Stomach (tissue), 9 donors: ENCODE measurements around the gene GAK. TPM values are rescaled to one million over a fixed set of nuclear protein-coding genes. Genes with fewer than 3 reads are reported as not detected.

Experiments used
- DNase-seq, 2 donors: peaks; one replicate each; pipeline versions ENCODE4 v3.0.0 to v3.0.0-alpha.2; 2013 to 2019
- H3K27ac ChIP-seq, 5 donors: fragments of 200-600 bp in 4 of 5; sonication (generic) in 4 of 5; one replicate each; pipeline ENCODE4 v1.5.1; 2013 to 2019; ENCODE audit warnings: mild to moderate bottlenecking in 1 of 5, moderate library complexity in 1 of 5
- H3K27me3 ChIP-seq, 3 donors: fragments of 200-600 bp; sonication (generic); one replicate each; pipeline ENCODE4 v1.5.1; 2017 to 2019; ENCODE audit warnings: mixed run types in 1 of 3
- H3K36me3 ChIP-seq, 4 donors: fragments of 200-600 bp; sonication (generic); 1 replicate in 3 of 4; 2 replicates in 1 of 4; pipeline ENCODE4 v1.5.1; 2016 to 2019
- H3K4me1 ChIP-seq, 4 donors: fragments of 200-600 bp; sonication (generic); one replicate each; pipeline ENCODE4 v1.5.1; 2016 to 2019
- H3K4me3 ChIP-seq, 4 donors: fragments of 200-600 bp; sonication (generic) in 3 of 4; one replicate each; pipeline ENCODE4 v1.5.1; 2016 to 2019; ENCODE audit warnings: mild to moderate bottlenecking in 1 of 4
- H3K9me3 ChIP-seq, 4 donors: fragments of 200-600 bp; sonication (generic); one replicate each; pipeline ENCODE4 v1.5.1; 2016 to 2019
- EP300 ChIP-seq: sonication (generic); formaldehyde crosslinking; IDR thresholded peaks from one replicate; pipeline ENCODE4 v1.6.1; 2017; ENCODE audit warnings: antibody characterized with exemption
- POLR2A ChIP-seq, 4 donors: fragments of 450-650 bp; IDR thresholded peaks; one replicate each; pipeline ENCODE4 v1.6.1; 2016; ENCODE audit warnings: antibody characterized with exemption in 4 of 4, control low read depth in 2 of 4, mild to moderate bottlenecking in 1 of 4, moderate library complexity in 1 of 4
- POLR2AphosphoS5 ChIP-seq, 3 donors: sonication (generic); formaldehyde crosslinking; IDR thresholded peaks; one replicate each; pipeline ENCODE4 v1.6.1; 2016; ENCODE audit warnings: antibody characterized with exemption in 3 of 3
- WGBS, 5 donors: extraction: QIAGEN DNeasy Blood & Tissue Kit in 3 of 5; methylation state at CpG; one replicate each; pipeline versions ENCODE4 v1.1.5 to v1.1.7; 2013 to 2018; 5-methylcytosine and 5-hydroxymethylcytosine counted together
- intact Hi-C: fragments of 100-400 bp; cut with DNase I; formaldehyde crosslinking; loops from one replicate; pipeline ENCODE4 v1.15.1; 2023; ENCODE audit warnings: low total_unique reads
- polyA plus RNA-seq, 3 donors: library from polyadenylated mRNA; stranded (reverse); fragments of 200-250 nt; gene quantifications; one replicate each; pipeline ENCODE4 v1.2.3, GENCODE V29; 2013
- total RNA-seq, 5 donors: library from RNA; depleted of rRNA; stranded (reverse); fragments of >200 nt; gene quantifications; one replicate each; pipeline versions ENCODE4 v1.1.0 to v1.2.3, GENCODE V29; 2014 to 2016
- TF ChIP-seq, protein P1 (sequence below), 7 experiments: fragments of 450-650 bp in 4 of 7; fragments of 200-600 bp in 3 of 7; sonication (generic) in 3 of 7; IDR thresholded peaks; one replicate each; pipeline ENCODE4 v1.5.1; 2016 to 2019; ENCODE audit warnings: antibody characterized with exemption in 7 of 7, control low read depth in 2 of 7, mild to moderate bottlenecking in 1 of 7
- donor health status: healthy with polysubstance abuse.
- donor health status: Bipolar disorder and iron deficiency.
- donor health status: healthy.

Gene GAK
- total and polyA plus RNA-seq, 8 donors = 71.8 to 503 (median 157) TPM

DNA sequence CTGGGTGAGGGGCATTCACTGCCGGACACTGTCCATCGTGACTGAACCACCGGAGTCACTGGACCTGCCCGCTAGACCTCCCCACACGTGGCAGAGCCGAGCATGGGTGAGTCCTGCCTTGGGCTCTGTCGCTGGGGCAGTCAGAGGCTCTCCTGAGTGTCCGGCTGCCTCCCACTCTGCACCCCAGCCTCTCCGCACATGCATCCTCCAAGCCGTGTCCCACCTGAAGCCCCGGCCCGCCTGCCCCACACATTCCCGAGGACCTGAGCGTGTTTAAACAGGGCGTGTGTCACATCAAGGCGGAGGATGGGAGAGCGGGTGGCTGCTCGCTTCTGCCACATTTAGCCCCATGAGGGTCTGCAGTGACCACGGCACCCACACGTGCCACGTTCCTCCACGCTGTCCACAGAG, 110.9 kb downstream of the GAK start:
- peaks cover 18 to 86% (median 49%) of the 10 kb centered on the region in 3 donors for H3K27me3 ChIP-seq
- peaks cover 11 to 21% (median 13%) of the 10 kb centered on the region in 4 donors for H3K4me1 ChIP-seq
- H3K27ac ChIP-seq = no peak overlapping the region
- no peak for TF ChIP-seq EP300
- TF ChIP-seq POLR2AphosphoS5 (IDR thresholded peaks at IDR 0.05) = no peak
- TF ChIP-seq POLR2A (IDR thresholded peaks at IDR 0.05) = no peak
- TF ChIP-seq, protein P1, sequence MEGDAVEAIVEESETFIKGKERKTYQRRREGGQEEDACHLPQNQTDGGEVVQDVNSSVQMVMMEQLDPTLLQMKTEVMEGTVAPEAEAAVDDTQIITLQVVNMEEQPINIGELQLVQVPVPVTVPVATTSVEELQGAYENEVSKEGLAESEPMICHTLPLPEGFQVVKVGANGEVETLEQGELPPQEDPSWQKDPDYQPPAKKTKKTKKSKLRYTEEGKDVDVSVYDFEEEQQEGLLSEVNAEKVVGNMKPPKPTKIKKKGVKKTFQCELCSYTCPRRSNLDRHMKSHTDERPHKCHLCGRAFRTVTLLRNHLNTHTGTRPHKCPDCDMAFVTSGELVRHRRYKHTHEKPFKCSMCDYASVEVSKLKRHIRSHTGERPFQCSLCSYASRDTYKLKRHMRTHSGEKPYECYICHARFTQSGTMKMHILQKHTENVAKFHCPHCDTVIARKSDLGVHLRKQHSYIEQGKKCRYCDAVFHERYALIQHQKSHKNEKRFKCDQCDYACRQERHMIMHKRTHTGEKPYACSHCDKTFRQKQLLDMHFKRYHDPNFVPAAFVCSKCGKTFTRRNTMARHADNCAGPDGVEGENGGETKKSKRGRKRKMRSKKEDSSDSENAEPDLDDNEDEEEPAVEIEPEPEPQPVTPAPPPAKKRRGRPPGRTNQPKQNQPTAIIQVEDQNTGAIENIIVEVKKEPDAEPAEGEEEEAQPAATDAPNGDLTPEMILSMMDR (IDR thresholded peaks at IDR 0.05) = no peak
- intact Hi-C loops = no loop called here
- H3K9me3 ChIP-seq = peaks cover 0 to 8% (median 4%) of the 10 kb centered on the region in 4 donors
- no peak for DNase-seq
- H3K36me3 ChIP-seq = no peaks in the 10 kb centered on the region
- 72 to 84% (median 79%) methylated on average over 20 to 22 of the region's 22 CpGs for WGBS, 5 donors
- H3K4me3 ChIP-seq = no peak overlapping the region

DNA sequence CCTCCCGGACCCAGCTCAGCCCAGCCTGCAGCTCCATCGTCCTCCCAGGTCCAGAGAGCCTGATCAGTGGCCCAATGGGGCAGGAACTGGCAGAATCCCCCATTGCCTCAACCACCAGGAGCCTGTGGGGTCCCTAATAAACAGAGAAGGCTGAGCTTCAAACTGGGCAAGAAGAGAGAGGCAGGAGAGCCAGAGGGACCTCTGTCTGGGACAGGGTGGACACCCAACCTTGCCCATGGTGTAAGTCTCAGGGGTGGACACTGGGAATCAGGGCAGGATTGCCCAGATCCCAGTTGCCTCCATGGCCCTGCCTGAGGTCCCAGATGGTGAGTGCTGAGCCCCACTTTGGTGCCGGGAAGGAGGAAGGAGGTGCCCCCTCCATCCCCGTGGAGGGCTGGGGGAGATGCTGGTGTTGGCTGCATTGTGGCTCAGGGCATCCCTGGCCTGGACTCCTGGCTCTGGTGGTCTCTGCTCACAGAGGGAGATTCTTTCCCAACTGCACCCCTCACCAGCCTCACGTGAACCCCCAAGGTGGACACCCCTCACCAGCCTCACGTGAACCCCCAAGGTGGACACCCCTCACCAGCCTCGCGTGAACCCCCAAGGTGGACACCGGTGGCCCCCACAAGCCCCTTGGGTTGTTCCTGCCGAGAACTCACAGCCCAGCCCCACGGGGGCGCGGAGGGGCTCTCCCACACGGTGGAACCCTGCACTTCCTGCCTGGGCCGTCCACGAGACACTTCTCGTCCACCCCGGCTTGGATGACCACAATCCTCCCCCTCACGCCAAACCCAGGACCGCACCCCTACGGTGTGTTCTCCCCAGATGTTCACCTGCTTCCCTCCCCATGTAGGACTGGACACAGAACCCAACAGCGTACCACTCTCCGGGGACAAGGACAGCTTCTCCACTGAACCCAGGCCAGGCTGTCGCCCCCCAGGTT, 111.6 kb downstream of the GAK start:
- intact Hi-C loops = no loop called here
- TF ChIP-seq POLR2A (IDR thresholded peaks at IDR 0.05) (no peak), EP300 (no peak), POLR2AphosphoS5 (IDR thresholded peaks at IDR 0.05) (no peak)
- TF ChIP-seq, protein P1 (IDR thresholded peaks at IDR 0.05) = no peak
- H3K4me1 ChIP-seq = peaks cover 7 to 22% (median 11%) of the 10 kb centered on the region in 4 donors
- no peak overlapping the region for H3K27ac ChIP-seq
- H3K27me3 ChIP-seq = peaks cover 17 to 81% (median 45%) of the 10 kb centered on the region in 3 donors
- WGBS, 5 donors = 78 to 86% (median 84%) methylated on average over 21 to 24 of the region's 24 CpGs
- no peak for DNase-seq
- peaks cover 0 to 8% (median 4%) of the 10 kb centered on the region in 4 donors for H3K9me3 ChIP-seq
- no peaks in the 10 kb centered on the region for H3K36me3 ChIP-seq
- H3K4me3 ChIP-seq = no peak overlapping the region

DNA sequence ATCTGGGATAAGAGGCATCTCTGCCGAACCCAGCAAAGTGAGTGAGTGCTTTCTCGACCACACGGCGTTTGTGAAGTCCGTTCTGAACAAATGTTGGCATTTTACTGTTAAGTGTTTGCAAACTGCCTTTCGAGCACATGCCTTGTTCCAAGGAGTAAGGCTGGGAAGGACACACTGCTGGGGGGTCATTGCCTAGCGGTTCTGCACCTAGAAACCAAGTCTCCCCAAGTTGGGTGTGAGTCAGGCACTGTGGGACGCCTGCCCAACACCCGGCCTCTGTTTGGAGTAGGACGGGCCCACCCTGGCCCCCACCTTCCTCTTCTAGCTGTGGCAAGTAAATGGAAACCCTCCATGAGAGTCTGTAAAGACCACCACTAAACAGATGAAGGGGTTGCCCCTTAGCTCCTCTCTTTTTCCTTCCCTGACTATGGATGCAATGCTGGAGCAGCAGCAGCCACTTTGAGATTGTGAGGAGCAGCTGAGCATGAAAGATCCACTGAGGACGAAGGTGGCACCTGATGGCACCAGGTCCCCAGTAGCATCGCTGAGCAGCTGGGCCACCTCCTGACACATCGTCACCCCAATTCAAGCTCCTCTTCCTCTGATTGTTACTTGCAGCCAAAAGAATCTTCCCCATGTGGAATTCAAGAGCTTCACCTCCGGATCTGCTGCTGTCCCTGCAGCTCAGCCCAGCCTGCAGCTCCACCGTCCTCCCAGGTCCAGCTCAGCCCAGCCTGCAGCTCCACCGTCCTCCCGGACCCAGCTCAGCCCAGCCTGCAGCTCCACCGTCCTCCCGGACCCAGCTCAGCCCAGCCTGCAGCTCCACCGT, 112.5 kb downstream of the GAK start:
- DNase-seq = no peak
- no peak overlapping the region for H3K4me3 ChIP-seq
- intact Hi-C loops = no loop called here
- peaks cover 0 to 8% (median 4%) of the 10 kb centered on the region in 4 donors for H3K9me3 ChIP-seq
- whole genome bisulfite sequencing, 5 donors = 77 to 82% (median 80%) methylated on average over 16 to 20 of the region's 20 CpGs
- no peak overlapping the region for H3K27ac ChIP-seq
- H3K36me3 ChIP-seq = no peaks in the 10 kb centered on the region
- H3K27me3 ChIP-seq = peaks cover 9 to 80% (median 36%) of the 10 kb centered on the region in 3 donors
- no peak for TF ChIP-seq POLR2AphosphoS5 (IDR thresholded peaks at IDR 0.05)
- no peak for TF ChIP-seq EP300
- TF ChIP-seq POLR2A (IDR thresholded peaks at IDR 0.05) = no peak
- TF ChIP-seq, protein P1 (IDR thresholded peaks at IDR 0.05) = no peak
- peaks cover 0 to 22% (median 3%) of the 10 kb centered on the region in 4 donors for H3K4me1 ChIP-seq
